GM19351 (cell line): Measurements from ENCODE around the gene DPH7.
"Not testable (repeated sequence)": the region's sequence is repeated elsewhere in the genome, so short reads cannot be mapped to it uniquely, and the experiment has no call there.

Experiments
- ATAC-seq: cut with Tn5 transposase; IDR thresholded peaks from one replicate; pipeline ENCODE4 v1.9.1; 2021; ENCODE audit warnings: mild to moderate bottlenecking, moderate library complexity; ENCODE audit not compliant: unreplicated experiment

The DPH7 gene

GRCh38 chr9:137521405-137521985, 57.2 kb downstream of the DPH7 start:
- ATAC-seq, result no peak

DNA sequence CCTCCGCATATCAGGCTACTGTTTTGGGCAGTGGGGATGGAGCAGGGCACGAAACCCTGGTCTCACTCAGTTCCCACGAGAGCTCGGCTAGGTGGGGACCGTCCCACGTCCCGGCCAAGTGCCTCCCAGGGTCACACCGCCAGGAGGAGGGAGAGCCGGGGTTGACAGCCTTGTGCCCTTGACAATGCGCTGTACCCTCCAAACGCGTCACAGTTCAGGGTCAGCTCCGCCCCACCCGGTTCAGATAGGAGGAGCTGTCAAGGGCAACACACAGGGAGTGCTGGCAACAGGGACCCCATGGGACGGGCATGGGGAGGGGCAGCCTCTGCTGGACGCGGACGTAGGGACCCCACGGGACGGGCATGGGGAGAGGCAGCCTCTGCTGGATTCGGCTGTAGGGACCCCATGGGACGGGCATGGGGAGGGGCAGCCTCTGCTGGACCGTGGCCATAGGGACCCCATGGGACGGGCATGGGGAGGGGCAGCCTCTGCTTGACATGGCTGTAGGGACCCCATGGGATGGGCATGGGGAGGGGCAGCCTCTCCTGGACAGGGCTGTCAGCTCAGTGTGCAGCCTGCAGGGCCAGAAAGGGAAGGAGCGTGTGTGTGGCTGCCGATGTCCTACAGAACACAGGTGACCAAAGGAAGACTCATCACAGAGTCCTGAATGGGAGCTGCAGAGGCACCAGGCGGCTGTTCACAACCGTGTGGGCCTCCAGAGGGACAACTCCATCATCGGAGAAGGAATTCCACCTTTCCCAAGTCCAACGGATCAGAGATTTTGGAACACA, 57.9 kb downstream of the DPH7 start:
- no peak for ATAC-seq

- ATAC-seq, result no peak
These were observed 59.2 kb downstream of the DPH7 start for GRCh38 chr9:137519553-137519952.

DNA sequence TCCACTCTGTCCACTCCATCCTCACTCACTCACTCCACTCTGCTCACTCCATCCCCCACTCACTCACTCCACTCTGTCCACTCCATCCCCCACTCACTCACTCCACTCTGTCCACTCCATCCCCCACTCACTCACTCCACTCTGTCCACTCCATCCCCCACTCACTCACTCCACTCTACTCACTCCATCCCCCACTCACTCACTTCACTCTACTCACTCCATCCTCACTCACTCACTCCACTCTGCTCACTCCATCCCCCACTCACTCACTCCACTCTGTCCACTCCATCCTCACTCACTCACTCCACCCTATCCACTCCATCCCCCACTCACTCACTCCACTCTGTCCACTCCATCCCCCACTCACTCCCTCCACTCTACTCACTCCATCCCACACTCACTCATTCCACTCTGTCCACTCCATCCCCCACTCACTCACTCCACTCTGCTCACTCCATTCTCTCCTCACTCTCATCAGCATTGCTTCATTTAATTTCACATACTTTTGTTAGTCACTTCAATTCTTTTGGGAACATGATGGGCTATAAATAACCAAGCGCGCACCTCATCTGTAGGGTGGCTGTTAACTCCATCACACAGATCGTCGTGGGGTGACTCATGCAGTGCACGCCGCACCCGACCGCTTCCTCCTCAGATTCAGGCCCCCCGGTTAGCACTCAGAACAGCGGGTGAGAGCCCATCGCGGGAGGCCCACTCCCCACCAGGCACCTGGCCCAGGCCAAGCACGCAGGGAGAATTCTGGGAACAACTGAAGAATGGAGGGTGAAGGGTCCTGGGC, 59.9 kb downstream of the DPH7 start:
- ATAC-seq, result not testable (repeated sequence)

DNA sequence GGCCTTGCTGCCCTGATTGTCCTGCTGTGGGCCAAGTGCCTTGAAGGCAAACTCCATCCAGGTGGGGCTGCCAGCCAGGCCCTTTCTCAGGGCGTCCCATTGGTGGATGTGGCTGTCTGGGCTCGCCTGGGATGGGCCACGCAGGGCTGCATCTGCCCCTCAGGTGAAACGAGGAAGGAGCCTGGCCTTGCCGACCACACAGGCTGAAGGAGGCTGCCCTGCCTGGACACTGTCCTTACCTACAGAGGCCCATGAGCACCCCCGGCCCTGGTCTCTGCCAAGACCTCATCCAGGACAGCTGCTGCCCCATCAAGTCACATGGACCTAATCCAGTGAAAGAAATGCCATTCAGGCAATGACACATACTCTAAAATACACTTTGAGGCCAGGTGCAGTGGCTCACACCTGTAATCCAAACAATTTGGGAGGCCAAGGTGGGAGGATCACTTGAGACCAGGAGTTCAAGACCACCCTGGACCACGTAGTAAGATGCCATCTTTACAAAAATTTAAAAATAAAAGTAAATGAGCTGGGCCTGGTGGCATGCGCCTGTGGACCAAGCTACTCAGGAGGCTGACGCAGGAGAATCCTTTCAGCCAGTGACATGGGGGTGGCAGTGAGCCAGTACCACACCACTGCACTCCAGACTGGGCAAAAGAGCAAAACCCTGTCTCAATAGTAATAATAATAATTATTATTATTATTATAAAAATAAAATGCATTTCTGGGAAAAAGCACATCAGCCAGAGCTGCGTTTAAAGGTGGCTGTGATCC, 62.4 kb downstream of the DPH7 start:
- ATAC-seq, result no peak

DNA sequence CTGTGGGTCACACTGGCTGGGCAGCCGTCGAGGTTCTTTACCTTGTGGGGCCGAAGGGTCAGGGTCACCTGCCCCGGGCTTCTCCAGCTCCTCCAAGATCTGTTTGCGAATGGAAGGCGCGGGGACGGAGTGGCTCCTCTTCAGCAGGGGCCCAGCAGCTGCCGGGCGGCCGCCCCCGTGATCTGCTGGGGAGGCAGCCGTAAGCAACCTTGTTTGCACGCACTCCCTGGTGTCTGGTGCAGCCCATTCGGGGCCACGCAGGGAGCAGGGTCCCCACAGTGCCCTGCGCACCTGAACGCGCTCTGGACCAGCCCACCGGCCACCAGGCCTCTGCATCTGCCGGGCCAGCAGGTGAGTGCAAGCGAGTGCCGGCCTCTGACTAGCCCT, 63.4 kb downstream of the DPH7 start:
- ATAC-seq, result no peak

DNA sequence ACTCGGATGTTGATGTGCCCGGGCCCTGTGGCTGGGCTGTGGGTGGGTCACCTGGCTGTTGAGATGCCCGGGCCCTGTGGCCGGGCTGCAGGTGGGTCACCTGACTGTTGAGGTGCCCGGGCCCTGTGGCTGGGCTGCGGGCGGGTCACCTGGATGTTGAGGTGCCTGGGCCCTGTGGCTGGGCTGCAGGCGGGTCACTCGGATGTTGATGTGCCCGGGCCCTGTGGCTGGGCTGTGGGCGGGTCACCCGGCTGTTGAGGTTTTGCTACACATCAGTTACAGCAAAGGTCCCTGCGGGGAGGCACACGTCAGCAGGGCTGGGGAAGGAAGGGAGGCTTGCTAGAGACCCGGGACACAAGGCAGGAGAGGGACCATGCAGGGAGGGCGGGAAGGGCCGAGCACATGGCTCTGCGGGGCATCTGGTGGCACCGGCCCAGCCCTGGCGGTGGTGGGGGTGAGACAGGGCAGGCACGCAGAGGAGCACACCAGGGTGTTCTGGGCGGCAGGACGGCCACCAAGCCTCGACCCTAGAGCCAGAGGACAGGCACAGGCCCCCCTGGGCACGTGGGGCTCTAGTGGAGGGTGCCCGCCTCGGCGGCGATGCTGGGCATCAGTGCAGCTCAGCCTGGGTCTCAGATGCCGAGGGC, 63.9 kb downstream of the DPH7 start:
- ATAC-seq, result no peak

GRCh38 chr9:137513801-137514570, 64.7 kb downstream of the DPH7 start:
- ATAC-seq, result not testable (repeated sequence)

DNA sequence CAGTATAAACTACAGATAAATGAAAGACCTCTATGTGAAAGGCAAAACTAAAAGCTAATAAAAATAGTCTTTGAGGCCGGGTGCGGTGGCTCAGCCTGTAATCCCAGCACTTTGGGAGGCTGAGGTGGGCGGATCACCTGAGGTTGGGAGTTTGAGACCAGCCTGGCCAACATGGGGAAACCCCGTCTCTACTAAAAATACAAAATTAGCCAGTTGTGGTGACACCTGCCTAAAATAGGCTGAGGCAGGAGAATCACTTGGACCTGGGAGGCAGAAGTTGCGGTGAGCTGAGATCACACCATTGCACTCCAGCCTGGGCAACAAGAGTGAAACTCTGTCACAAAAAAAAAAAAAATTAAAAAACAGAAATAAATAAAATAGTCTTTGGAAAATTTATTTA, 65.6 kb downstream of the DPH7 start:
- ATAC-seq, result not testable (repeated sequence)

DNA sequence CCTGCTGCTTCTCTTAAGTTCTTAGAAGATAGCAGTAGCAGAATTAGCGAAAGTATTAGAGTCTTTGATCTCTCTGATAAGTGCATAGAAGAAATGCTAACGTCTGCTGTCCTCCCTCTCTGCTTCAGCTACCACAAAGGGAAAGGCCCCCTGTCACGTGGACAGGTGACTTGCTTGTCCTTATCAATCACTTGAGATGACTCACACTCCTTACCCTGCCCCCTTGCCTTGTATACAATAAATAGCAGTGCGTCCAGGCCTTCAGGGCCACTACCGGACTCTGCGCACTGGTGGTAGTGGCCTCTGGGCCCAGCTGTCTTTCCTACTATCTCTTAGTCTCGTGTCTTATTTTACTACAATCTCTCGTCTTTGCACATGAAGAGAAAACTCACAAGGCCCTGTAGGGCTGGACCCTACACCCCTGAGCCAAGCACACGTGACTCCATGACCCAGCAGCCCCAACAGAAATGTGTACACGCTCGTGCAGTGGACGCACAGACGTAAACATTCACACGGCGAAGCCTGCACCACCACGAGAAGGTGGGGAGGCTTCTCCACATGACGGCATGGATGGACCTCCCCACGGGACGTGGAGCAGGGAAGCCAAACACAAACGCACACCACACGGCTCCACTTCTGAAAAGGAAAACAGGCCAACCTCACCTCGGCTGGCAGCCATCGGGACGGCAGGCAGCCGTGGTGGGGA, 66.8 kb downstream of the DPH7 start:
- ATAC-seq, result no peak

GRCh38 chr9:137511126-137511525, 67.6 kb downstream of the DPH7 start:
- not testable (repeated sequence) for ATAC-seq

DNA sequence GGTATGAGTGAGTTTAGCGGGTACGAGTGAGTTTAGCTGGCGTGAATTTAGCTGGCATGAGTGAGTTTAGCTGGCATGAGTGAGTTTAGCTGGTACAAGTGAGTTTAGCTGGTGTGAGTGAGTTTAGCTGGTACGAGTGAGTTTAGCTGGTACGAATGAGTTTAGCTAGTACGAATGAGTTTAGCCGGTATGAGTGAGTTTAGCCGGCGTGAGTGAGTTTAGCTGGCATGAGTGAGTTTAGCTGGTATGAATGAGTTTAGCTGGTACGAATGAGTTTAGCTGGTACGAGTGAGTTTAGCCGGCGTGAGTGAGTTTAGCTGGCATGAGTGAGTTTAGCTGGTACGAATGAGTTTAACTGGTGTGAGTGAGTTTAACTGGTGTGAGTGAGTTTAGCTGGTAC, 69.5 kb downstream of the DPH7 start:
- no peak for ATAC-seq

- ATAC-seq, result no peak
These were observed 72.0 kb downstream of the DPH7 start for GRCh38 chr9:137506702-137507171.

DNA sequence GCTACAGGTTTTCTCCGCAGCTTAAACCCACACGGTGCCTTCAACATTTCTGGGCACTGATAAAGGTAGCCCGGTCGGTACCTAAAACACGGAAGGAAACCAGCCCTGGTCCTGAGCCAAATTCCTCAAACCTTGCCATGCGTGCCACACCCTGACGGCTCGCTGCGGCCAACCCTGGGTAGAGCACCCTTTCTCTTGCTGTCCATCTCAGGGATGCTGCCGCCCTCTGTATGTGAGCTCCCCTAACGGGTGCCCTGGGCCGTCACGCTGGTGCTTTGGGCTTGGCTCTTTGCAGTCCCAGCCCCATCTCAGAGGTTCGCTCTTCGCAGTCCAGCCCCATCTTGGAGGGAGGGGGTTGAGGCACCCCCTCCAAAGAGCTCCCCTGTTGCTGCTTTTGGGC, 72.5 kb downstream of the DPH7 start:
- ATAC-seq, result no peak

GRCh38 chr9:137505421-137506140, 73.1 kb downstream of the DPH7 start:
- ATAC-seq, result no peak
